ENCODE measurements around the gene CLINT1.

The CLINT1 gene

GRCh38 chr5:157756122-157756521 is 102.8 kb downstream of the CLINT1 start:
- DNase-seq: no peak

DNA sequence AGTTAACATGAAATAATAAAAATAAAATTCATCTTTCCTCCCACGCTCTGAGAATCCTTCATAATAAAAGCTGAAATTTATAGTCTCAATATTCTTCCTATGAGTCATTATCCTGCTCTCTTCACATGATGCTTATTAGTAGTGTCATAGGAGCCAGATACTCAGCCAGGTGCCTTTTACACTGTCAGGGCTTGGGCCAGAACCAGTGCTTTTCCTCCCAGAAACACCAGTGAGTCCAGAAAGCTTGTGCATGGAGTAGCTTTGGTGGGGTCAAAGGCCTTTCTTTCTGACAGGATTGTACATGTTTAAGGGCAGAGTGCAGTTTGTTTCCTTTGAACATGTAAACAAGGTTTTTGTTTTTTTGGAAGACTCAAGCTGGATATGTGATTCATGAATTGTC is 108.6 kb downstream of the CLINT1 start:
- DNase-seq: no peak

DNA sequence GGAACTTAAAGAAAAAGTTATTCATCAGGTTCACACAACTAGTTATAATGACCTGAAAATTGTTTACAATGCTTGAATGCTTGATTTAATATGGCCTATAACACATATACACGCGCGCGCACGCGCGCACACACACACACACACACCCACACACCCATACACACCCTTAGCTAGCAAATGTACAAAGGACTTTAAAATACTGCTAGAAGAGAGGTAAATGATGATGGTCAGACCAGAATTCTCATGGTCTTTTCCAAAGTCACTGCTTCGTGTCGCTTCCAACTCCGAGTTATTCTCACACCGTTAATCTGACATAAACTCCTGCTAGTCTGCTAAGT is 109.5 kb downstream of the CLINT1 start:
- DNase-seq: no peak

- DNase-seq: no peak
Observed at GRCh38 chr5:157748760-157749461, 110.0 kb downstream of the CLINT1 start.

DNA sequence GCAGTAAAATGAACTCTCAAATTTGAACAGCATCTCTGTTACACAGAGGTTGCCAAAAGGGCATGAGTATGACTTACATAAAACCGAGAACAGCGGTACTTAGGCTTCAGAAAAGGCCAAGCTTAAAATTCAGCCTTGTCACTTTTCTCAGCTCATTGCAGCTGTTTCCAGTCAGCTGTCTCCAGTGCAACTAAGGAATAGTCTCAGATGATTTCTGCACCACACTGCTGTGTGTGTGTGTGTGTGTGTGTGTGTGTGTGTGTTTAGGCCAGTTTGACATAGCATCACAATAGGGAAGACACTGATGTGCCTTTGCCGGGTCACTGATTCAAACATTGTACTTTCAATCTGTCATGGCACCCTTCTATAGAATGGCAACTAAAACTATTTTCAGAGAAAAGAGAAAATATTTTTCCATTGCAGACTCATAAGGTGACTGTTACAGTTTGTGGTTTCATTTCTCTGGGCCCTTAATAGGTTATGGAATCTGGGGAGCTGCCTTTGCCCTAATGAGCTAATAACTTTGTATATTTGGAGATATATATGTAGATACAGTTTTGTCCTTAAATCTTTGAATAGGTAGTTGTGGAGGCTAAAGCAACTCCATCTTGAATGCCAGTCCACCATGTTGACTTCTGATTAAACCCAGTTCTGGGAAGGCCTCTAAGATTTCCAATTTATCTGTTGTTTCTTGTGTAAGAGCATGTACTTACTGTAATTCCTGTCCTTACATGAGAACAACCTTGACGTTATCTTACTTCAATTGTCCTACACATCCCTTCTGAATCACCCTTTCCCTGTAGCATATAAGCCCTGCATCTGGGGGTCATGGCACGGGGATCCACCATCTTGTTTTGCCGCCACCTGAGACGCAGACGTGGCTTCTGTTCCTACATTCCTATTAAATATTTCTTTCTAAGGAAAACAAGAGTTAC is 110.9 kb downstream of the CLINT1 start:
- DNase-seq: no peak

- no peak for DNase-seq
Observed at GRCh38 chr5:157747173-157747740, 111.7 kb downstream of the CLINT1 start.

DNA sequence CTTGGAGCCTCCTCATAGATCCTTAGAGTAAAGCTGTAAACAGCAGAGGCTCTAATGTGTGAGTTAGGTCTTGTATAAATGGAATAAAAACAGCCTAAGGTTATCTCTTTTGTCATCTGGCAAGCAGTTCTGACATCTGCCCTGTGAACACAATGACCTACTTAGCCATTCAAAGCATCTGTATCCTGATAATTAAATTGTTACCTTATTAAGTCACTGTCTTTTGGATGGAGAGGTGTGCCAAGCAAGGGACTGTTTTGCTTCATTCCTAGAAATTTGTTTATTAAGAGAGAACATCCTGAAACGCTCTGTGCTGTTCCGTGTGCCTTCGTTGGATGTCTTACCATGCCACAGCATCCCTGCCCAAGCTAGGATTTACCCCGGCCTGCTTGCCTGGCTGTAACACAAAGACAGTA is 113.9 kb downstream of the CLINT1 start:
- DNase-seq: no peak

GRCh38 chr5:157744051-157745011 is 114.6 kb downstream of the CLINT1 start:
- DNase-seq: no peak

- peak; percentile 68 for DNase-seq
Observed at GRCh38 chr5:157743163-157744050, 115.5 kb downstream of the CLINT1 start, which contains the start of gene LSM11. LSM11 (plus strand) TSS chr5:157743712; CDS start chr5:157743751, 39 bp downstream.

DNA sequence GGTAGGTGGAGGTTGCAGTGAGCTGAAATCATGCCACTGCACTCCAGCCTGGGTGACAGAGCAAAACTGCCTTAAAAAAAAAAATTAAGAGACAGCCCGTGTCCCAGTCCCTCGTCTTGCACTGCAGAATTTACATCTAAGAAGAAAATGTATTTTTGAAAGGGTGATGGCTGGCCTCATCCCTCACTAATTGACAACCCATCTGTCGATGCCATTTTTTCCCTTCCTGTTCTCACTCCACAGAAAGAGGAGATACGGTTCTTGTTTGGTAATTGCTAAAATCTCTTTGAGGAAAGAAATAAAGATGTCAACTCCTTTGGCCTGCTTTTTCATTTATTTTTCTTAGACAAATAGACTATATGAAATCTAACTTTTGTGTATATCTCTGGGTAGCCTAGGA is 117.8 kb downstream of the CLINT1 start:
- no peak for DNase-seq

DNA sequence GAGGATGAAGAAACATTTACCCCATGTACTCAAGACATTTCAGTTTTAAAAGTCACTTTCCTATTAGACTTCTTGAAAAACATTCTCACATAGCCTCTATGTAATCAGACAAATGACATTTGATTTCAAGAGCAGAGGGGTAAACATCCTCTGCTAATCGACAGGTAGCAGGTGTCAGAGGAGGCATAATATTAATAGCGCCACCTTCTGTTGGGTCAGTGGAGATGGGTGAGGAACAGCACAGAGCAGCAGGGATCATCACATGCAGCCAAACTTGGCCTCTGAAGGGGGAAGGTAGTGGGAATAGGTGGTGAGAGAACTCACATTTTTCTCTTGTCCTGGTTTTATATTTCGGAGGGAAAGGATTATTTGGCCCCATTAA is 118.7 kb downstream of the CLINT1 start:
- no peak for DNase-seq

DNA sequence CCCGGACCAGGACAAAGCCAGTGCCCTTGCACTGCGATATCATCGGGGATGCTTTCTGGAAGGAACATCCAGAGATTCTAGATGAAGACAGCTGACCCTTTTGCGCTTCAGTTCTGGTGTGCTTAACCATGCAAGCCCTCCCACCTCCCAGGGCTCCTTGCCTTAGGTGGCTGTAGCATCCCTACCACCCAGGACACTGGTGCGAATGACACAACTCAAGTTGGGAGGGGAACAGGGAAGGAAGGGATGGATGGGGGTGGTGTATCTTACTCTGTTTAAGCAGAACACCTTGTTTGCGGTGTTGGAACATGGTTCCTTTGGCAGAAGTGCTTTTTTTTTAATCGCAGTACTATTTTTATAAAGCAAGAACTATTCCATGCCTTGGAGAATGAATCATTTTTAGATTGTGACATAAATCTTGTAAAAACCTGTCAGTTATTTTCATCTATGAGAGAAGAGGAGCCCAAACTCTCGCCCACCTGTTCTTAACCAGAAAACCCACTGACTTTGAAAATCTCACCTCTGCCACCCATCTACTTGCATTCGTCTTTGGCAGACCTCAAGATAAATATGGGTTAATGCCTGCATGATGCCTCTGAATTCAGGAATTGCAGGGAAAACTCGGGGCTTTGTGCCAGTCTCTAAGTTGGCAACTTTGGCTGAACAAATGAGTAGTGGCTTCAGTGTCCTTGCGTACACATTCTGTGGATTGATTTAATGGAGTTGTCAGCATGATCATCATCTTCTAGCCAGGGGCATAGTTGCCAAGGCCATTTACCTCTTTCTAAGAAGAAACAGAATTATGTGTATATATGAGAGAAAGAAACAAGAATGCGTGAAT is 119.3 kb downstream of the CLINT1 start:
- no peak for DNase-seq

- DNase-seq: no peak
Observed at GRCh38 chr5:157735991-157736390, 123.0 kb downstream of the CLINT1 start.
